H1 (cell line): ENCODE data around the gene RAD51B. TPM values are rescaled to one million over a fixed set of nuclear protein-coding genes. Genes with fewer than 3 reads are reported as not detected.

Source experiments
- CTCF ChIA-PET: fragments of 300-600 bp; sonication (Branson Sonifier 250); formaldehyde crosslinking; loops from one replicate; lab custom pipeline; 2021; ENCODE audit not compliant: partially characterized antibody; lab: Charles Lee
- POLR2A ChIA-PET: fragments of 300-600 bp; sonication (Branson Sonifier 250); formaldehyde crosslinking; loops from one replicate; lab custom pipeline; 2021; ENCODE audit warnings: inconsistent platforms; ENCODE audit not compliant: partially characterized antibody; lab: Charles Lee
- DNase-seq, 2 experiments: peaks; one replicate each; pipeline versions ENCODE4 v3.0.0 to v3.0.0-alpha.2; 2010 to 2022; ENCODE audit warnings: low spot score in 2 of 2, low read depth in 1 of 2, mixed read lengths in 1 of 2
- FAIRE-seq: peaks from 2 replicates; lab custom pipeline; 2011; peaks lifted over from hg19 to GRCh38; lab: Jason Lieb, UNC
- H2AFZ ChIP-seq: 2 replicates; pipeline ENCODE4 v1.8.1; 2012; ENCODE audit warnings: low read length, inconsistent platforms
- H2AK5ac ChIP-seq: 2 replicates; pipeline ENCODE4 v1.6.1; 2013; ENCODE audit warnings: low read depth, low read length
- H2BK120ac ChIP-seq: replicated peaks from 2 replicates; pipeline ENCODE3; 2013; ENCODE audit warnings: low read depth, low read length, inconsistent platforms
- H2BK12ac ChIP-seq: 2 replicates; pipeline ENCODE4 v1.6.1; 2013; ENCODE audit warnings: low read depth, low read length
- H2BK15ac ChIP-seq: 2 replicates; pipeline ENCODE4 v1.6.1; 2013; ENCODE audit warnings: low read length
- H2BK20ac ChIP-seq: 2 replicates; pipeline ENCODE4 v1.6.1; 2013; ENCODE audit warnings: low read length
- H2BK5ac ChIP-seq: 2 replicates; pipeline ENCODE4 v1.6.1; 2013; ENCODE audit warnings: low read depth, low read length
- H3K14ac ChIP-seq: 2 replicates; pipeline ENCODE4 v1.6.1; 2013; ENCODE audit warnings: inconsistent platforms; ENCODE audit not compliant: insufficient read length
- H3K18ac ChIP-seq: 2 replicates; pipeline ENCODE4 v1.6.1; 2013; ENCODE audit warnings: low read length; ENCODE audit errors: extremely low read depth
- H3K23ac ChIP-seq: 2 replicates; pipeline ENCODE4 v1.6.1; 2013; ENCODE audit warnings: inconsistent platforms; ENCODE audit not compliant: insufficient read length
- H3K23me2 ChIP-seq: 2 replicates; pipeline ENCODE4 v1.6.1; 2013; ENCODE audit warnings: low read depth, low read length
- H3K27ac ChIP-seq: 2 replicates; pipeline ENCODE4 v1.6.1; 2011; ENCODE audit warnings: low read depth, low read length, inconsistent platforms
- H3K27me3 ChIP-seq, 4 experiments: replicated peaks in 1 of 4; 1 replicate in 1 of 4; 2 replicates in 3 of 4; pipeline versions ENCODE4 v1.6.1 to v1.8.1; 2011 to 2013; ENCODE audit warnings: low read length in 3 of 4, mild to moderate bottlenecking in 3 of 4, inconsistent platforms in 2 of 4, mixed read lengths in 2 of 4, moderate library complexity in 1 of 4; ENCODE audit not compliant: control insufficient read depth in 3 of 4, insufficient read depth in 3 of 4; ENCODE audit errors: extremely low read depth in 1 of 4
- H3K36me3 ChIP-seq, 4 experiments: 2 replicates each; pipeline versions ENCODE4 v1.6.1 to v1.8.1; 2011 to 2013; ENCODE audit warnings: mild to moderate bottlenecking in 4 of 4, low read length in 3 of 4, moderate library complexity in 2 of 4, control low read depth in 1 of 4, inconsistent platforms in 1 of 4; ENCODE audit not compliant: insufficient read depth in 4 of 4, control insufficient read depth in 2 of 4
- H3K4ac ChIP-seq: replicated peaks from 2 replicates; pipeline ENCODE3; 2013; ENCODE audit warnings: low read length, low read depth, mixed read lengths, inconsistent platforms; ENCODE audit not compliant: insufficient read length
- H3K4me1 ChIP-seq, 4 experiments: replicated peaks in 1 of 4; 1 replicate in 1 of 4; 2 replicates in 3 of 4; pipeline versions ENCODE4 v1.6.1 to v1.8.1; 2011 to 2013; ENCODE audit warnings: low read length in 3 of 4, inconsistent platforms in 2 of 4, mixed read lengths in 1 of 4; ENCODE audit not compliant: insufficient read depth in 4 of 4, control insufficient read depth in 3 of 4
- H3K4me2 ChIP-seq, 2 experiments: 2 replicates each; pipeline versions ENCODE4 v1.6.1 to v1.8.1; 2011 to 2013; ENCODE audit warnings: low read depth in 2 of 2, low read length in 2 of 2, control low read depth in 1 of 2, inconsistent platforms in 1 of 2, mild to moderate bottlenecking in 1 of 2; ENCODE audit not compliant: insufficient read depth in 1 of 2
- H3K4me3 ChIP-seq, 4 experiments: fragments of 200-600, 300-600 bp in 1 of 4; sonication (generic), shearing (Covaris generic), sonication (Bioruptor Twin) in 1 of 4; 2 replicates each; pipeline versions ENCODE4 v1.5.1 to v1.8.1; 2011 to 2016; ENCODE audit warnings: low read length in 4 of 4, low read depth in 3 of 4, control low read depth in 2 of 4, inconsistent platforms in 2 of 4, mild to moderate bottlenecking in 2 of 4, mixed read lengths in 1 of 4, moderate library complexity in 1 of 4; ENCODE audit not compliant: insufficient read depth in 2 of 4; ENCODE audit errors: extremely low read depth in 1 of 4
- H3K56ac ChIP-seq: replicated peaks from 2 replicates; pipeline ENCODE3; 2013; ENCODE audit warnings: low read depth, mild to moderate bottlenecking, mixed read lengths, low read length, inconsistent platforms; ENCODE audit not compliant: insufficient read length
- H3K79me1 ChIP-seq: 2 replicates; pipeline ENCODE4 v1.6.1; 2013; ENCODE audit warnings: low read depth, low read length, control low read depth
- H3K79me2 ChIP-seq, 2 experiments: 2 replicates each; pipeline versions ENCODE4 v1.6.1 to v1.8.1; 2012 to 2013; ENCODE audit warnings: low read length in 2 of 2, mild to moderate bottlenecking in 2 of 2, inconsistent platforms in 1 of 2; ENCODE audit not compliant: insufficient read depth in 2 of 2, control insufficient read depth in 1 of 2
- H3K9ac ChIP-seq, 4 experiments: replicated peaks in 1 of 4; 1 replicate in 1 of 4; 2 replicates in 3 of 4; pipeline versions ENCODE4 v1.6.1 to v1.8.1; 2011 to 2013; ENCODE audit warnings: low read depth in 3 of 4, low read length in 3 of 4, control low read depth in 2 of 4, mild to moderate bottlenecking in 2 of 4, moderate library complexity in 2 of 4, inconsistent platforms in 1 of 4; ENCODE audit errors: extremely low read depth in 1 of 4
- H3K9me3 ChIP-seq, 2 experiments: 2 replicates each; pipeline versions ENCODE4 v1.6.1 to v1.8.1; 2012 to 2013; ENCODE audit warnings: mild to moderate bottlenecking in 2 of 2, moderate library complexity in 2 of 2, control low read depth in 1 of 2, inconsistent platforms in 1 of 2, low read depth in 1 of 2, low read length in 1 of 2, mixed read lengths in 1 of 2; ENCODE audit not compliant: insufficient read depth in 2 of 2
- H4K20me1 ChIP-seq, 2 experiments: replicated peaks in 1 of 2; 2 replicates each; pipeline versions ENCODE3 to v1.8.1; 2011 to 2013; ENCODE audit warnings: inconsistent platforms in 2 of 2, low read length in 2 of 2, mild to moderate bottlenecking in 1 of 2; ENCODE audit not compliant: insufficient read depth in 2 of 2, control insufficient read depth in 1 of 2
- H4K5ac ChIP-seq: 2 replicates; pipeline ENCODE4 v1.6.1; 2013; ENCODE audit warnings: low read length, low read depth, mixed read lengths, inconsistent platforms; ENCODE audit not compliant: insufficient read length
- H4K8ac ChIP-seq: 2 replicates; pipeline ENCODE4 v1.8.0; 2013; ENCODE audit warnings: mild to moderate bottlenecking, moderate library complexity, low read length, inconsistent platforms; ENCODE audit not compliant: insufficient read depth; ENCODE audit errors: extremely low read depth
- H4K91ac ChIP-seq: replicated peaks from 2 replicates; pipeline ENCODE3; 2013; ENCODE audit warnings: low read length, mixed read lengths, inconsistent platforms; ENCODE audit not compliant: insufficient read length
- ASH2L ChIP-seq: fragments of 200-600, 300-600 bp; sonication (generic); IDR thresholded peaks from one replicate; pipeline ENCODE4 v1.7.1; 2017; ENCODE audit warnings: low read length
- GTF2F1 ChIP-seq: IDR thresholded peaks from 2 replicates; pipeline ENCODE4 v1.6.1; 2012; ENCODE audit warnings: low read depth, low read length, improper control_type of control experiment, borderline replicate concordance
- JUN ChIP-seq: IDR thresholded peaks from 2 replicates; pipeline ENCODE4 v1.6.1; 2011; ENCODE audit warnings: low read depth, mild to moderate bottlenecking, improper control_type of control experiment, low read length
- POU5F1 ChIP-seq: IDR thresholded peaks from 2 replicates; pipeline ENCODE4 v1.6.1; 2011; ENCODE audit warnings: low read depth, mild to moderate bottlenecking, low read length, moderate library complexity
- SAP30 ChIP-seq: fragments of 300-600 bp; sonication (generic); IDR thresholded peaks from 2 replicates; pipeline ENCODE4 v1.7.1; 2012; ENCODE audit warnings: low read length, moderate library complexity, mild to moderate bottlenecking, inconsistent platforms; ENCODE audit not compliant: insufficient read depth, insufficient replicate concordance
- SIN3A ChIP-seq, 2 experiments: IDR thresholded peaks in 1 of 2; conservative IDR thresholded peaks in 1 of 2; 2 replicates each; pipeline ENCODE4 v1.6.1; 2011 to 2012; ENCODE audit warnings: low read length in 2 of 2, improper control_type of control experiment in 1 of 2, low read depth in 1 of 2, mild to moderate bottlenecking in 1 of 2
- TCF12 ChIP-seq: IDR thresholded peaks from 2 replicates; pipeline ENCODE4 v1.6.1; 2011; ENCODE audit warnings: low read depth, mild to moderate bottlenecking, low read length
- TEAD4 ChIP-seq: IDR thresholded peaks from 2 replicates; pipeline ENCODE4 v1.6.1; 2012; ENCODE audit warnings: low read depth, low read length, inconsistent platforms, mixed read lengths
- YY1 ChIP-seq: IDR thresholded peaks from 2 replicates; pipeline ENCODE4 v1.6.1; 2011; ENCODE audit warnings: low read depth, mild to moderate bottlenecking, low read length
- WGBS, 2 experiments: shearing (Covaris generic) in 1 of 2; methylation state at CpG; one replicate each; pipeline versions ENCODE4 v1.1.6 to v1.1.7; 2013 to 2015; ENCODE audit warnings: low lambda C conversion rate in 2 of 2, mixed read lengths in 2 of 2, inconsistent platforms in 1 of 2, low coverage in 1 of 2, missing lambda C conversion rate in 1 of 2; ENCODE audit not compliant: insufficient replicate concordance in 2 of 2, insufficient coverage in 1 of 2, insufficient read length in 1 of 2; ENCODE audit errors: extremely low coverage in 1 of 2, missing lambda C conversion rate in 1 of 2; 5-methylcytosine and 5-hydroxymethylcytosine counted together
- polyA plus RNA-seq, 7 experiments: library from polyadenylated mRNA; depleted of rRNA in 3 of 7; stranded (reverse) in 5 of 7; unstranded in 2 of 7; fragments of >200 nt in 5 of 7; fragments of 200-250 nt in 2 of 7; gene quantifications; 1 replicate in 5 of 7; 2 replicates in 1 of 7; 4 replicates in 1 of 7; pipeline versions ENCODE4 v1.2.1 to v1.2.3, GENCODE V29; 2011 to 2013; ENCODE audit warnings: missing spikeins in 2 of 7, mixed read lengths in 2 of 7
- total RNA-seq: library from RNA; stranded (reverse); fragmentation: NEBNext Ultra II Directional; extraction: Animal tissue kit (Norgen Biotek cat#: 25700); gene quantifications from 2 replicates; pipeline ENCODE4 v1.2.1, GENCODE V29; 2021

RAD51B gene
- total and polyA plus RNA-seq, 2 of the 8 experiments (the other 6 are each of a cell fraction or from before 2014, with no cell fraction given) = 3.9 to 14.9 TPM

DNA sequence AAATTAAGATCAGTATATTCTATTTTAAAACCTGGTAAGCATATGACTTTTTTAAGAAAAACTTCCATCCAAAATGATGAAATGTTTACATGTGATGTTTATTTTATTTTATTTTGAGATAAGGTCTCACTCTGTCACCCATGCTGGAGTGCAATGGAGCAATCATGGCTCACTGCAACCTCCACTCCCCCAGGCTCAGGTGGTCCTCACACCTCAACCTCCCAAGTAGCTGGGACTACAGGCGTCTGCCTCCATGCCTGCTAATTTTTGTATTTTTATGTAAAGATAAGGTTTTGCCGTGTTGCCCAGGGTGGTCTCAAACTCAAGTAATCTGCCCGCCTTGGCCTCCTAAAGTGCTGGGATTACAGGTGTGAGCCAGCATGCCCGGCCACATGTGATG, 831.5 kb downstream of the RAD51B start:
- Histone ChIP-seq H3K27ac (no peak overlapping the region), H2BK5ac (no peak overlapping the region), H2BK15ac (no peak overlapping the region), H3K4me1 (peaks cover 0 to 2% (median 0%) of the 10 kb centered on the region in 4 experiments; a peak in 1 of 7 replicates), H3K27me3 (no peaks in the 10 kb centered on the region; a peak in 1 of 7 replicates), H3K4ac (no peak overlapping the region), H3K79me1 (no peaks in the 10 kb centered on the region), H2BK120ac (no peak overlapping the region), H3K18ac (no peak overlapping the region), H3K23me2 (no peaks in the 10 kb centered on the region), H3K23ac (no peak overlapping the region), H3K4me2 (no peak overlapping the region), H4K20me1 (no peaks in the 10 kb centered on the region), H2AFZ (no peak overlapping the region), H3K9ac (no peak overlapping the region), H4K5ac (no peak overlapping the region), H3K56ac (no peak overlapping the region), H4K8ac (no peak overlapping the region), H2AK5ac (no peak overlapping the region), H3K9me3 (no peaks in the 10 kb centered on the region), H3K36me3 (no peaks in the 10 kb centered on the region), H2BK20ac (no peak overlapping the region), H4K91ac (no peak overlapping the region), H2BK12ac (no peak overlapping the region), H3K4me3 (no peak overlapping the region), H3K14ac (no peak overlapping the region), H3K79me2 (no peaks in the 10 kb centered on the region)
- FAIRE-seq = no peak
- CTCF ChIA-PET = interaction anchor here (0.7 to 1.0 kb wide), 2 partner anchors 13 to 14 kb away, joined by 3 read pairs; no protein-coding TSS in a partner anchor
- 92% methylated on average over 4 of the region's 4 CpGs; no CpG with 5 or more reads in 1 of the 2 experiments for WGBS, 2 experiments
- POLR2A ChIA-PET = interaction anchor here (0.8 kb wide), 1 partner anchor 142 kb away, joined by 3 read pairs; the partner anchor contains the start of gene ZFP36L1
- DNase-seq = no peak
- TF ChIP-seq TCF12 (no peak), JUN (no peak), YY1 (no peak), SAP30 (no peak), GTF2F1 (no peak), POU5F1 (no peak), ASH2L (no peak), SIN3A (conservative IDR thresholded peaks at IDR 0.05 in 1 of 2, IDR thresholded peaks at IDR 0.05 in 1 of 2; ENCODE audit: low read depth in 1 of 2, low read length in 2 of 2) (no peak), TEAD4 (no peak)
